ENCODE results near the gene FLNB. TPM values are rescaled to one million over a fixed set of nuclear protein-coding genes. Genes with fewer than 3 reads are reported as not detected.

The FLNB gene
- total RNA-seq, 1 donor from 2014 or later, result 103 TPM

GRCh38 chr3:58010562-58010961 is 2.3 kb downstream of the FLNB start:
- no peaks in the 10 kb centered on the region for H3K9me3 Mint-ChIP-seq (ENCODE audit: low read depth)
- TF ChIP-seq, protein P1, sequence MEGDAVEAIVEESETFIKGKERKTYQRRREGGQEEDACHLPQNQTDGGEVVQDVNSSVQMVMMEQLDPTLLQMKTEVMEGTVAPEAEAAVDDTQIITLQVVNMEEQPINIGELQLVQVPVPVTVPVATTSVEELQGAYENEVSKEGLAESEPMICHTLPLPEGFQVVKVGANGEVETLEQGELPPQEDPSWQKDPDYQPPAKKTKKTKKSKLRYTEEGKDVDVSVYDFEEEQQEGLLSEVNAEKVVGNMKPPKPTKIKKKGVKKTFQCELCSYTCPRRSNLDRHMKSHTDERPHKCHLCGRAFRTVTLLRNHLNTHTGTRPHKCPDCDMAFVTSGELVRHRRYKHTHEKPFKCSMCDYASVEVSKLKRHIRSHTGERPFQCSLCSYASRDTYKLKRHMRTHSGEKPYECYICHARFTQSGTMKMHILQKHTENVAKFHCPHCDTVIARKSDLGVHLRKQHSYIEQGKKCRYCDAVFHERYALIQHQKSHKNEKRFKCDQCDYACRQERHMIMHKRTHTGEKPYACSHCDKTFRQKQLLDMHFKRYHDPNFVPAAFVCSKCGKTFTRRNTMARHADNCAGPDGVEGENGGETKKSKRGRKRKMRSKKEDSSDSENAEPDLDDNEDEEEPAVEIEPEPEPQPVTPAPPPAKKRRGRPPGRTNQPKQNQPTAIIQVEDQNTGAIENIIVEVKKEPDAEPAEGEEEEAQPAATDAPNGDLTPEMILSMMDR (IDR thresholded peaks at IDR 0.05; ENCODE audit: unreplicated experiment), result no peak
- no peaks in the 10 kb centered on the region for H3K36me3 Mint-ChIP-seq (ENCODE audit: insufficient read depth)
- no peaks in the 10 kb centered on the region for H3K27me3 Mint-ChIP-seq
- H3K4me1 Mint-ChIP-seq (ENCODE audit: low read depth), result peaks cover 27% of the 10 kb centered on the region
- H3K4me3 Mint-ChIP-seq (ENCODE audit: low read depth), result peak overlapping the region; percentile 92
- no peak for DNase-seq (ENCODE audit: low spot score, unreplicated experiment)
- H3K27ac Mint-ChIP-seq, result peak overlapping the region; percentile 20

GRCh38 chr3:58011580-58011979 is 3.4 kb downstream of the FLNB start:
- DNase-seq (ENCODE audit: low spot score, unreplicated experiment), result no peak
- H3K9me3 Mint-ChIP-seq (ENCODE audit: low read depth), result no peaks in the 10 kb centered on the region
- H3K4me1 Mint-ChIP-seq (ENCODE audit: low read depth), result peaks cover 30% of the 10 kb centered on the region
- H3K27ac Mint-ChIP-seq, result no peak overlapping the region
- H3K4me3 Mint-ChIP-seq (ENCODE audit: low read depth), result peak overlapping the region; percentile 92
- H3K36me3 Mint-ChIP-seq (ENCODE audit: insufficient read depth), result no peaks in the 10 kb centered on the region
- TF ChIP-seq, protein P1 (IDR thresholded peaks at IDR 0.05; ENCODE audit: unreplicated experiment), result no peak
- H3K27me3 Mint-ChIP-seq, result no peaks in the 10 kb centered on the region

GRCh38 chr3:58012302-58012701 is 4.1 kb downstream of the FLNB start:
- TF ChIP-seq, protein P1 (IDR thresholded peaks at IDR 0.05; ENCODE audit: unreplicated experiment), result no peak
- Mint-ChIP-seq H3K36me3 (ENCODE audit: insufficient read depth) (no peaks in the 10 kb centered on the region), H3K9me3 (ENCODE audit: low read depth) (no peaks in the 10 kb centered on the region), H3K27ac (peak overlapping the region; percentile 88), H3K4me3 (ENCODE audit: low read depth) (no peak overlapping the region), H3K4me1 (ENCODE audit: low read depth) (peaks cover 34% of the 10 kb centered on the region), H3K27me3 (no peaks in the 10 kb centered on the region)
- DNase-seq (ENCODE audit: low spot score, unreplicated experiment), result no peak

DNA sequence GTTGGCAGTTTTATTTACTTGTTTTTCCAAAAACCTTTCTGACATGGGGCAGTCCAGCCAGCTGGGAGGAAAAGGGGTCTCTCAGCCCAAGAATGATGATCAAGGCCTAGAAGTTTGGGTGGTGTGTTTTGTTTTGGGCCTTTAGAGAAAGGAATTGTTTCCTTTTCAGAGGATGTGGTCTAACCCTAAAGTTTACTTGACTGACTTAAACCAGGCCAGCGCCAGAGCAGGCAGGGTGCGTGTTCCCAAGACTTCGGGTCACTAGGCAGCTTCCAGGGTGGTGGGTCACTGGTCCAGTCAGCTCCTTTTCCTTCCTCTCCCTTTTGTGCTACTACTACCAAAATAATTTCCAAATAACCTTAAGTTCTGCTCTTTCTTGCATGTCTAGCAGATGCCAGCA is 4.9 kb downstream of the FLNB start:
- Mint-ChIP-seq H3K27ac (no peak overlapping the region), H3K4me3 (ENCODE audit: low read depth) (no peak overlapping the region), H3K4me1 (ENCODE audit: low read depth) (peaks cover 38% of the 10 kb centered on the region), H3K27me3 (no peaks in the 10 kb centered on the region), H3K9me3 (ENCODE audit: low read depth) (no peaks in the 10 kb centered on the region), H3K36me3 (ENCODE audit: insufficient read depth) (no peaks in the 10 kb centered on the region)
- TF ChIP-seq, protein P1 (IDR thresholded peaks at IDR 0.05; ENCODE audit: unreplicated experiment), result no peak
- DNase-seq (ENCODE audit: low spot score, unreplicated experiment), result no peak

DNA sequence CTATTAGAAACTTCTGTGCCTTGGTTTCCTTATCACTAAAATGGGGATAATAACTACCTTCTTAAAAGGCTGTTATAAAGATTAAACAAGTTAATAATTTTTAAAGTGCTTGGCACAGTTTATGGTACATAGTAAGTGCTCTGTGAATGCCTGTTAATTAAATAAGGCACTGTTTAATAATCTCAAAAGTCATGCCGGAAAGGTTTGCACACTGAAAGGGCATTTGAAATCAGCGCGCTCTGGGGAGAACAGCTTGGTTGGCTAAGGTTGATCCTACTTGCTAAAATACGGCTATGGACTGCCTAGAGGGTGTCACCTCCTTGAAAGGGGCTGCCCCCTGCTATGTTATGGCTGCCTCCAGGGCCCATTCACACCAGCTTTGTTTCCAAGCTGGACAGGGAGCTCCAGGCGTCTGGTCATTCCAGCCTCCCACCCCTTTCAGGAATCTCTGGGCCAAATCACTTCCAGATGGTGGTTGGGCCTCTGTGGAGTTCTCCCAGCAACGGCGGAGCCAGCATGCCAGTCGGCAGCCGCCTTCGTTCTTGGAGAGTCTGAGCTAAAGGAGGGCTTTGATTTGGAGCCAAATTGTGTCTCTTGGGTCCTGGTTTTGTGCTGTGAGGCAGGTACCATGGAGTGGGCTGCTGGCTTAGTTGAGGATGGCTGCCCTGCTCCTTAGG is 5.9 kb downstream of the FLNB start:
- no peak for DNase-seq (ENCODE audit: low spot score, unreplicated experiment)
- H3K9me3 Mint-ChIP-seq (ENCODE audit: low read depth), result no peaks in the 10 kb centered on the region
- no peak overlapping the region for H3K4me3 Mint-ChIP-seq (ENCODE audit: low read depth)
- H3K27ac Mint-ChIP-seq, result no peak overlapping the region
- no peaks in the 10 kb centered on the region for H3K27me3 Mint-ChIP-seq
- H3K36me3 Mint-ChIP-seq (ENCODE audit: insufficient read depth), result no peaks in the 10 kb centered on the region
- H3K4me1 Mint-ChIP-seq (ENCODE audit: low read depth), result peaks cover 38% of the 10 kb centered on the region
- TF ChIP-seq, protein P1 (IDR thresholded peaks at IDR 0.05; ENCODE audit: unreplicated experiment), result no peak

Measured in progenitor cell of endocrine pancreas (in vitro differentiated cells).